GM21529 (cell line): ENCODE results near the gene VAMP8.
"Not testable (repeated sequence)": the region's sequence is repeated elsewhere in the genome, so short reads cannot be mapped to it uniquely, and the experiment has no call there.

Experiments
- ATAC-seq: cut with Tn5 transposase; IDR thresholded peaks from one replicate; pipeline ENCODE4 v1.9.1; 2021; ENCODE audit not compliant: unreplicated experiment

The VAMP8 gene

DNA sequence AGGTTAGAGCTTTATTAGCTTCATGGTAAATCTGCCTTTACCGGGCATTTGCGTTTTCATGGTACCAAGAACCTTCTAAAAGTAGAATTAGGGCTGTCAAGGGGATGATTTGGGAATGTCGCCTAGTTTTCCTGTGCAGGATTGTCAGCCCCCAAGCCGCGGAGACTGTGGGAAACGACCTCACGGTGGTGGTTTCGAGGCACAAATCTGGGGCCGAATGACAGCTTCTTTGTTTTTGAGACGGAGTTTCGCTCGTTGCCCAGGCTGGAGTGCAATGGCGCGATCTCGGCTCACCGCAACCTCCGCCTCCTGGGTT is 38.0 kb downstream of the VAMP8 start:
- ATAC-seq: no peak

DNA sequence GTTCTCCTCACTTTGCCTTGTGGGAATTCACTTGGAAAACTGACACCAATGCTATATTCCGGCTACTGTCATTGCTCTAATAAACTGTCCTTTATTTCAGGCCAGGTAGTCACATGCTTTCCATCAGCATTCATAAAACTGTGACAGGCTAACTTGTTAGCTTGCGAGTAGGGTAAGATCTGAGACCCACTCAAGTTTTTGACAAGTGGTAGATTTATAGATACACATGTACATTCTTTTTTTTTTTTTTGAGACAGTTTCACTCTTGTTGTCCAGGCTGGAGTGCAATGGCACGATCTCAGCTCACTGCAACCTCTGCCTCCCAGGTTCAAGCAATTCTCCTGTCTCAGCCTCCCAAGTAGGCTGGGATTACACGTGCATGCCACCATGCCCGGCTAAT is 40.3 kb downstream of the VAMP8 start:
- ATAC-seq: not testable (repeated sequence)

DNA sequence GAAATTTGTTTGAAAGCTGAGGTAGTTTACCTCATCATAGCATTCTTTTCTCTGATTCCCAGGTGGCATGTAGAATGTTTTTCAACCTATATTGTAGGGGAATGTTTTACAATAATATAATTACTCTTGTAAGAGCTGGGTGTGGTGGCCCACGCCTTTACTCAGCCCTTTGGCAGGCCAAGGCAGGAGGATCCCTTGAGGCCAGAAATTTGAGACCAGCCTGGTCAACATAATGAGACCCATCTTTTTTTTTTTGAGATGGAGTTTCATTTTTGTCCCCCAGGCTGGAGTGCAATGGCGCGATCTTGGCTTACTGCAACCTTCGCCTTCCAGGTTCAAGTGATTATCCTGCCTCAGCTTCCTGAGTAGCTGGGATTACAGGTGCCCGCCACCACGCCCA is 42.2 kb downstream of the VAMP8 start:
- ATAC-seq: no peak

DNA sequence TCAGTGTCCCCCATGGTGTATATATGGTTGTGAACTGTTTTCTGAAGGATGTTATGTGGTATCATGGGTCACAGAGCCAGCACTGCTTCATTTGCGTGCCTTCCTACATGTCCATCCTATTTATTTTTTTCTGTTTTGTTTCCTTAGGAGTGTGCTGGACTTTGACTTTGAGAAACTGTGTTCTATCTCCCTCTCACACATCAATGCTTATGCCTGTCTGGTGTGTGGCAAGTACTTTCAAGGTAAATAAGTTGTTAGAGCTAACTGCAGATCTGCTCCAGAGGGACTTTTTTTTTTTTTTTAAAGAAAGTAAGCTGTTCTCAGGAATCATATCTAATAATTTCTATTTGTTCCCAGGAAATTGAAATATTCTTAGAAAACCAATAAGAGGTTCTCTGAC is 44.0 kb downstream of the VAMP8 start:
- ATAC-seq: no peak

DNA sequence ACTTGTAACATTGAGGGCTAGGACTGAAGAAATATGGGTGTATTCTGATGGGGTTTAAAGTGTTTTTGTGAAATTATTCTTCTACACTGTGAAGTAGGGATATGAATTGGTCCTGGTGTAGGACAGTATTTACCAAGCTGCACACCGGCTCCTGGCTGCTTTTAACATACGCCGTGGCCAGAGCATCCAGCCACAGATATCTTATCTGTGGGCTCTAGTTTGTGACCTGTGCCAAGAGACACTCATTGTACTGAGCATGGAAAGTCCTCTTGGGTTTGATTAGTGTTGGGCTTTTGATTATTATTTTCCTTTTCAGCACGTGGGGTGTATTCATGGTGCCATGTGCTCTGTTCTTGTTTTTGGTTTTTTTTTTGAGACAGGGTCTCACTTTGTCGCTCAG is 46.6 kb downstream of the VAMP8 start:
- no peak for ATAC-seq

DNA sequence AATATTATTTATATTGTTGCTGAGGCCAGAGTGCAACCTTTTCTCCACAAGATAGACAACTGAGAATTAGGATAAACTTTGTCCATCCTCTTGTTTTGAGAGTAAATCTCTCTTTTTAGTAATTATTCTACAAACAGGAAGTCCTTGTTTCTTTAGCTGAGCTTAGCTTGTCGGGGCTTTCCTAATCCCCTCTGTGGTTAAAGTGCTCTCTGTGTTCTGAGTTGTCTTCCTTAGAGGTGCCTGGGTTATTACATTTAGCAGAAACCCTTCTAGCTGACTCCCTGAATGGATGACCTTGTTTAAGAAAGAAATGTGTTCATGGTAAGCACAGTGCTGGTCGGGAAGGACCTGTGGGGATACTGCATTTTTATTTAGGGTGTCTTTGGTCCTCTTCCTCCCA is 51.3 kb downstream of the VAMP8 start:
- no peak for ATAC-seq

DNA sequence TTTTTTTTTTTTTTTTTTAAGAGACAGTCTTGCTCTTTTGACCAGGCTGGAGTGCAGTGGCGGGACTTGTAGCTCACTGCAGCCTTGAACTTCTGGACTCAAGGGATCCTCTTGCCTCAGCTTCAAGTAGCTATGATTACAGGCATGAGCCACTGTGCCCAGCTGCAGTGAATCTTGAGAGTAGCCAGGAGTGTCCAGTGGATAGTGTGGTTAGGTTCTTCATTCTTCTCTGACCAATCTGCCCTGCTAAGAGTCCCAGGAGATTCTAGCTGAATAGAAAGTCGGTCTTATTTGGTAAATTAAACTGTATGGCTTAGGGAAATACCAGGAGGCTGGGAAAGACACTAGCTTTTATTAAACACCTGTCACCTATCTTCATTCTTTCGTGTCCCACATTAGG is 53.9 kb downstream of the VAMP8 start:
- no peak for ATAC-seq
